HCT116 (cell line): ENCODE data around the gene ATXN7L1. TPM values are rescaled to one million over a fixed set of nuclear protein-coding genes. Genes with fewer than 3 reads are reported as not detected.
A peak's percentile ranks its signal among the peaks of the same experiment; 100 is the strongest.

Experiments
- ATAC-seq: fragments of 200-7000 bp; cut with Tn5 transposase; 2 replicates; pipeline ENCODE4 v1.9.1; 2020; ENCODE audit warnings: mild to moderate bottlenecking, moderate library complexity
- BruUV-seq: library from RNA; stranded (reverse); fragments of 400-500 nt; replicated peaks from 2 replicates; lab custom pipeline; 2021; lab: Mats Ljungman, UMichigan
- CTCF ChIA-PET: fragments of 300-600 bp; sonication (Branson Sonifier 250); formaldehyde crosslinking; loops from one replicate; lab custom pipeline; 2021; ENCODE audit warnings: antibody characterized with exemption; lab: Charles Lee
- POLR2A ChIA-PET: fragments of 300-600, 350-600 bp; sonication (Branson Sonifier 250); formaldehyde crosslinking; loops from one replicate; lab custom pipeline; 2021; ENCODE audit warnings: antibody characterized with exemption; lab: Charles Lee
- RAD21 ChIA-PET, 2 experiments: fragments of 300-600 bp; sonication (Branson Sonifier 250); formaldehyde crosslinking; loops; one replicate each; lab custom pipeline; 2023; ENCODE audit warnings: low total read pairs in 2 of 2; ENCODE audit not compliant: uncharacterized antibody in 2 of 2, unreplicated experiment in 2 of 2, low non-redundant PET in 1 of 2; lab: Charles Lee
- DNase-seq: peaks from one replicate; pipeline ENCODE4 v3.0.0-alpha.2; 2010; ENCODE audit warnings: low read depth, low spot score
- H2AFZ ChIP-seq: fragments of 200-600 bp; shearing (Covaris generic), sonication (generic); 2 replicates; pipeline ENCODE4 v1.6.1; 2017; ENCODE audit warnings: low read depth, mixed run types, mixed read lengths, antibody characterized with exemption, low read length; ENCODE audit not compliant: poor library complexity, severe bottlenecking
- H3K27ac ChIP-seq: 2 replicates; pipeline ENCODE4 v1.5.1; 2012; ENCODE audit warnings: low read depth, low read length
- H3K27me3 ChIP-seq: fragments of 200-600 bp; sonication (generic); 2 replicates; pipeline ENCODE4 v1.6.1; 2016; ENCODE audit warnings: mixed run types, low read length, mixed read lengths; ENCODE audit not compliant: insufficient read depth
- H3K36me3 ChIP-seq, 2 experiments: fragments of 200-500 bp in 1 of 2; fragments of 200-600 bp in 1 of 2; sonication (Bioruptor generic) in 1 of 2; sonication (generic) in 1 of 2; 2 replicates each; pipeline versions ENCODE4 v1.5.1 to v1.6.1; 2014 to 2016; ENCODE audit warnings: low read length in 2 of 2, inconsistent platforms in 1 of 2, mixed read lengths in 1 of 2, mixed run types in 1 of 2; ENCODE audit not compliant: insufficient read depth in 2 of 2, control insufficient read depth in 1 of 2
- H3K4me1 ChIP-seq, 2 experiments: fragments of 200-600 bp in 1 of 2; sonication (generic) in 1 of 2; 2 replicates each; pipeline versions ENCODE4 v1.5.1 to v1.6.1; 2012 to 2017; ENCODE audit warnings: low read length in 2 of 2, inconsistent platforms in 1 of 2, mild to moderate bottlenecking in 1 of 2, mixed read lengths in 1 of 2, mixed run types in 1 of 2, moderate library complexity in 1 of 2; ENCODE audit not compliant: insufficient read depth in 2 of 2, control insufficient read depth in 1 of 2
- H3K4me2 ChIP-seq: fragments of 200-600 bp; sonication (generic); 2 replicates; pipeline ENCODE4 v1.6.1; 2017; ENCODE audit warnings: mixed run types, low read length, mixed read lengths
- H3K4me3 ChIP-seq, 2 experiments: fragments of 200-600 bp in 1 of 2; sonication (generic) in 1 of 2; replicated peaks in 1 of 2; 2 replicates each; pipeline ENCODE4 v1.5.1; 2011 to 2016; ENCODE audit warnings: low read length in 2 of 2, control low read depth in 1 of 2, low read depth in 1 of 2, mild to moderate bottlenecking in 1 of 2, mixed read lengths in 1 of 2, mixed run types in 1 of 2
- H3K79me2 ChIP-seq: fragments of 200-600 bp; sonication (generic); 2 replicates; pipeline ENCODE4 v1.6.1; 2017; ENCODE audit warnings: mild to moderate bottlenecking, mixed run types, low read length, moderate library complexity, mixed read lengths; ENCODE audit not compliant: insufficient read depth
- H3K9ac ChIP-seq: fragments of 200-600 bp; sonication (generic); 2 replicates; pipeline ENCODE4 v1.6.1; 2016; ENCODE audit warnings: low read length, mixed read lengths
- H3K9me2 ChIP-seq: fragments of 200-600 bp; sonication (generic), shearing (Covaris generic); 2 replicates; pipeline ENCODE4 v1.6.1; 2017; ENCODE audit warnings: mixed run types, mild to moderate bottlenecking, moderate library complexity; ENCODE audit not compliant: insufficient read depth
- H3K9me3 ChIP-seq, 2 experiments: fragments of 200-500 bp in 1 of 2; fragments of 200-600 bp in 1 of 2; sonication (Bioruptor generic) in 1 of 2; sonication (generic) in 1 of 2; 2 replicates each; pipeline ENCODE4 v1.6.1; 2014 to 2017; ENCODE audit warnings: low read length in 2 of 2, mixed read lengths in 2 of 2, inconsistent platforms in 1 of 2, low read depth in 1 of 2, mild to moderate bottlenecking in 1 of 2, mixed run types in 1 of 2, moderate library complexity in 1 of 2; ENCODE audit not compliant: control insufficient read depth in 1 of 2, insufficient read depth in 1 of 2
- H4K20me1 ChIP-seq: fragments of 200-600 bp; sonication (generic), shearing (Covaris generic); 2 replicates; pipeline ENCODE4 v1.6.1; 2017; ENCODE audit warnings: mixed run types, mild to moderate bottlenecking, moderate library complexity; ENCODE audit not compliant: insufficient read depth
- EZH2 ChIP-seq: fragments of 200-600 bp; sonication (generic); IDR thresholded peaks from 2 replicates; pipeline ENCODE4 v1.6.1; 2017; ENCODE audit warnings: antibody characterized with exemption, mixed run types
- POLR2A ChIP-seq: IDR thresholded peaks from 2 replicates; pipeline ENCODE4 v1.7.0; 2011; ENCODE audit warnings: borderline replicate concordance; ENCODE audit not compliant: insufficient read depth, insufficient read length; ENCODE audit errors: extremely low read depth
- SIN3A ChIP-seq: IDR thresholded peaks from 2 replicates; pipeline ENCODE4 v1.6.1; 2012; ENCODE audit warnings: low read depth
- SP1 ChIP-seq: IDR thresholded peaks from 2 replicates; pipeline ENCODE4 v1.6.1; 2012; ENCODE audit warnings: low read depth
- intact Hi-C: fragments of 100-400 bp; cut with micrococcal nuclease; formaldehyde crosslinking; loops from 2 replicates; pipeline ENCODE4 v1.10.0; 2022
- total RNA-seq: library from RNA; stranded (reverse); gene quantifications from one replicate; pipeline ENCODE4 v1.2.1, GENCODE V29; 2021; ENCODE audit not compliant: unreplicated experiment

The ATXN7L1 gene
- total RNA-seq, 1 experiment from 2014 or later, result 11.5 TPM

DNA sequence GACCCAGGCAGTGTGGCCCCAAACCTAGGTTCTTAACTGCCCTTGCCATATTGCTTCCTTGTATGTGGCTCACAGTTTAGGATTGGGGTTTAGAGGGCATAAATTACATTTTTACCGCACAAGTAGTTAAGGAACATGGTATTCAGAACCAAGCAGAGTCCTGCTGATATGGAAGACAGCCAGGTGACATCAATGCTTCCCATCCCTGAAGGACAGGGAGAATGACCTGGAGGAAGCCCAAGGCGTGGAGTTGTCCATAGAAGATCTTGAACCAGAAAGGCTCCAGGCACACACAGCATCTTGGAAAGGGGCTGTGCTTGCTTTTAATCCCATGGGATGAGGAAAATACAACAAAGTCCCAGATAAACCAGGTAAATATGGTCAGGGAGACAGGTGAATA is 48.3 kb downstream of the ATXN7L1 start:
- CTCF ChIA-PET, result no interaction called here
- BruUV-seq, result no TSS peak
- intact Hi-C loops, result no loop called here

GRCh38 chr7:105827151-105827875 is 49.1 kb downstream of the ATXN7L1 start:
- intact Hi-C loops, result no loop called here
- Histone ChIP-seq H3K9me2 (no peaks in the 10 kb centered on the region), H3K27me3 (no peaks in the 10 kb centered on the region), H3K4me1 (peaks cover 39 to 53% of the 10 kb centered on the region in 2 experiments), H3K9ac (no peak overlapping the region), H3K9me3 (no peaks in the 10 kb centered on the region), H3K4me3 (no peak overlapping the region), H3K4me2 (no peak overlapping the region), H3K79me2 (no peaks in the 10 kb centered on the region), H4K20me1 (no peaks in the 10 kb centered on the region), H2AFZ (no peak overlapping the region), H3K36me3 (no peaks in the 10 kb centered on the region), H3K27ac (no peak overlapping the region)
- ChIA-PET CTCF (no interaction called here), RAD21 (no interaction called here), POLR2A (no interaction called here)
- no peak for DNase-seq
- ATAC-seq, result no peak
- TF ChIP-seq SP1, result no peak
- no TSS peak for BruUV-seq

More for the DNA sequence above, 48.3 kb downstream of the ATXN7L1 start:
- Histone ChIP-seq H4K20me1 (no peaks in the 10 kb centered on the region), H3K4me2 (0 out of 2 replicates have a peak overlapping the region, but pooled peaks have one; percentile 11), H3K36me3 (no peaks in the 10 kb centered on the region), H3K27me3 (no peaks in the 10 kb centered on the region), H3K9me2 (no peaks in the 10 kb centered on the region), H2AFZ (no peak overlapping the region), H3K9me3 (no peaks in the 10 kb centered on the region), H3K4me3 (no peak overlapping the region), H3K79me2 (no peaks in the 10 kb centered on the region), H3K9ac (no peak overlapping the region), H3K27ac (no peak overlapping the region), H3K4me1 (peaks cover 48 to 61% of the 10 kb centered on the region in 2 experiments)
- no peak for ATAC-seq
- ChIA-PET POLR2A (no interaction called here), RAD21 (no interaction called here)
- DNase-seq, result no peak
- TF ChIP-seq POLR2A, result no peak
- TF ChIP-seq SIN3A, result no peak
- no peak for TF ChIP-seq EZH2
